GM23338 (cell line): ENCODE measurements around the gene MPPED2. TPM values are rescaled to one million over a fixed set of nuclear protein-coding genes. Genes with fewer than 3 reads are reported as not detected.

ENCODE experiments used
- ATAC-seq: fragments of 200-7000 bp; cut with Tn5 transposase; 3 replicates; pipeline ENCODE4 v1.9.1; 2020
- DNase-seq: peaks from one replicate; pipeline ENCODE4 v3.0.0-alpha.2; 2015; ENCODE audit warnings: low spot score
- H2AFZ ChIP-seq: fragments of 200-600 bp; sonication (generic); 2 replicates; pipeline ENCODE4 v1.8.0; 2016; ENCODE audit warnings: antibody characterized with exemption, mild to moderate bottlenecking, moderate library complexity
- H3F3A ChIP-seq: fragments of 200-600 bp; sonication (generic); replicated peaks from 2 replicates; pipeline ENCODE4 v1.8.0; 2017; ENCODE audit warnings: antibody characterized with exemption, mixed run types, low read depth
- H3K27ac ChIP-seq: fragments of 200-600 bp; sonication (generic); 2 replicates; pipeline ENCODE4 v1.6.1; 2016; ENCODE audit warnings: low read depth
- H3K27me3 ChIP-seq: fragments of 200-600 bp; sonication (generic); 2 replicates; pipeline ENCODE4 v1.8.0; 2016; ENCODE audit warnings: mild to moderate bottlenecking, mixed run types, moderate library complexity; ENCODE audit not compliant: insufficient read depth
- H3K36me3 ChIP-seq: fragments of 200-600 bp; sonication (generic); 2 replicates; pipeline ENCODE4 v1.8.0; 2016; ENCODE audit warnings: mild to moderate bottlenecking; ENCODE audit not compliant: insufficient read depth
- H3K4me1 ChIP-seq: fragments of 200-600 bp; sonication (generic); 2 replicates; pipeline ENCODE4 v1.8.0; 2016; ENCODE audit warnings: mild to moderate bottlenecking, moderate library complexity; ENCODE audit not compliant: insufficient read depth
- H3K4me2 ChIP-seq: fragments of 200-600 bp; sonication (generic); 2 replicates; pipeline ENCODE4 v1.7.1; 2017; ENCODE audit warnings: mixed run types
- H3K4me3 ChIP-seq: fragments of 200-600 bp; sonication (generic); 2 replicates; pipeline ENCODE4 v1.6.1; 2016; ENCODE audit warnings: mixed run types
- H3K79me2 ChIP-seq: fragments of 200-600 bp; sonication (generic); replicated peaks from 2 replicates; pipeline ENCODE4 v1.8.0; 2017; ENCODE audit warnings: mild to moderate bottlenecking; ENCODE audit not compliant: insufficient read depth
- H3K9me2 ChIP-seq: fragments of 200-600 bp; sonication (generic); 2 replicates; pipeline ENCODE4 v1.8.0; 2017; ENCODE audit not compliant: insufficient read depth
- H4K20me1 ChIP-seq: fragments of 200-600 bp; sonication (generic); replicated peaks from 2 replicates; pipeline ENCODE4 v1.8.0; 2017; ENCODE audit warnings: mild to moderate bottlenecking; ENCODE audit not compliant: insufficient read depth
- H3K27ac Mint-ChIP-seq: 2 replicates; pipeline ENCODE4 v1.8.0; 2020; ENCODE audit warnings: inconsistent platforms, mild to moderate bottlenecking, moderate library complexity, mixed read lengths
- H3K27me3 Mint-ChIP-seq: 3 replicates; pipeline ENCODE4 v1.8.0; 2022; ENCODE audit warnings: low read depth, mild to moderate bottlenecking, moderate library complexity, mixed read lengths, inconsistent platforms; ENCODE audit not compliant: insufficient read depth, poor library complexity
- H3K36me3 Mint-ChIP-seq: 3 replicates; pipeline ENCODE4 v1.8.0; 2021; ENCODE audit warnings: low read depth, mild to moderate bottlenecking, inconsistent platforms, moderate library complexity, mixed read lengths
- H3K4me1 Mint-ChIP-seq: 3 replicates; pipeline ENCODE4 v1.8.0; 2020; ENCODE audit warnings: mild to moderate bottlenecking, inconsistent platforms, mixed read lengths
- H3K4me3 Mint-ChIP-seq: 3 replicates; pipeline ENCODE4 v1.8.0; 2021; ENCODE audit warnings: moderate library complexity, mild to moderate bottlenecking, inconsistent platforms, mixed read lengths
- H3K9me3 Mint-ChIP-seq: 3 replicates; pipeline ENCODE4 v1.8.0; 2020; ENCODE audit warnings: moderate library complexity, mild to moderate bottlenecking, inconsistent platforms, mixed read lengths
- CREB1 ChIP-seq: fragments of 250-450 bp; sonication (Bioruptor Pico); IDR thresholded peaks from 2 replicates; pipeline ENCODE4 v1.5.0; 2020; ENCODE audit warnings: low read depth, mild to moderate bottlenecking, moderate library complexity
- STAT1 ChIP-seq: IDR thresholded peaks from one replicate; pipeline ENCODE4 v1.6.1; 2016; ENCODE audit warnings: antibody characterized with exemption; ENCODE audit not compliant: unreplicated experiment
- ZNF114 ChIP-seq: fragments of 250-450 bp; sonication (Bioruptor Pico); IDR thresholded peaks from 2 replicates; pipeline ENCODE4 v1.5.0; 2020; ENCODE audit warnings: mild to moderate bottlenecking, moderate library complexity
- long read RNA-seq: library from polyadenylated mRNA; unstranded; transcript quantifications from one replicate; pipeline ENCODE4 v2.0.0, GENCODE V29; 2020; ENCODE audit not compliant: unreplicated experiment
- polyA plus RNA-seq: library from polyadenylated mRNA; unstranded; fragments of >200 nt; fragmentation: Nextera tagmentation; extraction: Ambion mirVana; gene quantifications from 2 replicates; pipeline ENCODE4 v1.2.1, GENCODE V29; 2016
- total RNA-seq: library from RNA; depleted of rRNA; stranded (reverse); fragments of >200 nt; shearing (Covaris generic); gene quantifications from 2 replicates; pipeline ENCODE4 v1.2.3, GENCODE V29; 2014; rRNA removed
- TF ChIP-seq, protein P1 (sequence below), 2 experiments: fragments of 200-600 bp in 1 of 2; sonication (generic) in 1 of 2; conservative IDR thresholded peaks; 2 replicates each; pipeline versions ENCODE4 v1.5.1 to v1.6.1; 2016 to 2017; ENCODE audit warnings: antibody characterized with exemption in 2 of 2, low read depth in 2 of 2, mild to moderate bottlenecking in 2 of 2, moderate library complexity in 1 of 2
- TF ChIP-seq, protein P2 (sequence below): fragments of 250-450 bp; sonication (Bioruptor Pico); IDR thresholded peaks from 2 replicates; pipeline ENCODE4 v1.5.0; 2020; ENCODE audit warnings: mild to moderate bottlenecking, moderate library complexity

MPPED2 gene, protein sequence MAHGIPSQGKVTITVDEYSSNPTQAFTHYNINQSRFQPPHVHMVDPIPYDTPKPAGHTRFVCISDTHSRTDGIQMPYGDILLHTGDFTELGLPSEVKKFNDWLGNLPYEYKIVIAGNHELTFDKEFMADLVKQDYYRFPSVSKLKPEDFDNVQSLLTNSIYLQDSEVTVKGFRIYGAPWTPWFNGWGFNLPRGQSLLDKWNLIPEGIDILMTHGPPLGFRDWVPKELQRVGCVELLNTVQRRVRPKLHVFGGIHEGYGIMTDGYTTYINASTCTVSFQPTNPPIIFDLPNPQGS
- total RNA-seq (6.8 and 15.8 TPM in 2 replicates), polyA plus RNA-seq (2.4 and 4.4 TPM in 2 replicates)
- long read RNA-seq, partial matches to known transcripts: 1 of 3 reads
- long read RNA-seq, other reads (novel, unspliced or antisense): 2 of 3 reads

DNA sequence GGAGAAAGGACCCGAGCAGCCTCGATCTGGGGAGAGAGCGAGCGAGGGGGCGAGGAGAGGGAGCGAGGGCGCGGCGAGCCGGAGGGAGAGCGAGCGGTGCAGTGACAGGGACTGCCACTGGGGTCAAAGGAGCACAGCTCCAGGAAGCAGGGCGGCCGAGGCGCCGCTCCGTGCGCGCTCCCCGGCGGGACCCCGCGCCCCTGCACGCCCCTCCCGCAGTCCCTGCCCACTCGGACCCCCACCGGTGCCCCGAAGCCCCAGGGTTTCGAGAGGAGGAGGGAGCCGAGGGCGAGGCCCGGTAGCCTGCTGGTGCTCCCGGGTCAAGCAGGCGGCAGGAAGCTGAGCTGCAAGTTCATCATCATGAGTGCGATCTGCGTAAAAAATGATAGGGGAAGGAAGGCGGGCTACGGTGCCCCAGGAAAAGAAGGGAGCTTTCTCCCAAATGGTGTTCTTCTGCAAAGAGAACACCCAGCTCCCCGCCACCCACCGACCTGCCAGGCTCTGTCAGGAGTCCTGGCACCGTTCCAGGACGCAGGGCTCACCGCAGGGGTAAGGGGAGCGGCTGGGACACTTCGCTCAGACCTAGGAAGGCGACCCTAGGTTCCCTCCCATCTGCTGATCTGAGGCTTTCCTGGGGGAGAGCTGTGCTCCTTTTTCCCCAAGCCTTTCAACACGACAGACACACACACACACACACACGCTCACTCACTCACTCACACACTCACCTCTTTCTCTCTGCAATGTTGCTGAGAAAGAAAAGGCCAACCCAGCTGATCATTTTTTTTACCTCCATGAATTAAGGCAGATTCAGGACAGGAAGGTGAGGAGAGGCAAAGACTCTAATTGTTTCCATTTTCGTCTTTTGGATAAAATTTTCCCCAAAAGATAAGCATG, at the start of gene MPPED2:
TSS of gene MPPED2 (minus strand) at position 103 of the 894 bp plus-strand sequence. CDS start 5,980 bp downstream, outside the sequence.
- H3F3A ChIP-seq: no peaks in the 10 kb centered on the region
- H3K27me3 ChIP-seq: peaks cover 61% of the 10 kb centered on the region
- H3K36me3 ChIP-seq: no peaks in the 10 kb centered on the region
- no peaks in the 10 kb centered on the region for H3K9me2 ChIP-seq
- Mint-ChIP-seq H3K36me3 (no peaks in the 10 kb centered on the region; the same call in 2 of the 3 replicates), H3K9me3 (peaks cover 3% of the 10 kb centered on the region; the same call in 1 of the 3 replicates), H3K4me3 (peak within 1 kb of the TSS; percentile 78), H3K27ac (no peak within 1 kb of the TSS), H3K4me1 (peaks cover 37% of the 10 kb centered on the region), H3K27me3 (peaks cover 35% of the 10 kb centered on the region)
- peaks cover 32% of the 10 kb centered on the region for H3K4me1 ChIP-seq
- ATAC-seq (peak; percentile 83), DNase-seq (peak; percentile 86)
- H3K4me2 ChIP-seq: peak within 1 kb of the TSS; percentile 99
- H3K79me2 ChIP-seq: peaks cover 25% of the 10 kb centered on the region
- peak within 1 kb of the TSS; percentile 98 for H2AFZ ChIP-seq
- no peaks in the 10 kb centered on the region for H4K20me1 ChIP-seq
- peak within 1 kb of the TSS; percentile 89 for H3K4me3 ChIP-seq
- TF ChIP-seq, protein P1, sequence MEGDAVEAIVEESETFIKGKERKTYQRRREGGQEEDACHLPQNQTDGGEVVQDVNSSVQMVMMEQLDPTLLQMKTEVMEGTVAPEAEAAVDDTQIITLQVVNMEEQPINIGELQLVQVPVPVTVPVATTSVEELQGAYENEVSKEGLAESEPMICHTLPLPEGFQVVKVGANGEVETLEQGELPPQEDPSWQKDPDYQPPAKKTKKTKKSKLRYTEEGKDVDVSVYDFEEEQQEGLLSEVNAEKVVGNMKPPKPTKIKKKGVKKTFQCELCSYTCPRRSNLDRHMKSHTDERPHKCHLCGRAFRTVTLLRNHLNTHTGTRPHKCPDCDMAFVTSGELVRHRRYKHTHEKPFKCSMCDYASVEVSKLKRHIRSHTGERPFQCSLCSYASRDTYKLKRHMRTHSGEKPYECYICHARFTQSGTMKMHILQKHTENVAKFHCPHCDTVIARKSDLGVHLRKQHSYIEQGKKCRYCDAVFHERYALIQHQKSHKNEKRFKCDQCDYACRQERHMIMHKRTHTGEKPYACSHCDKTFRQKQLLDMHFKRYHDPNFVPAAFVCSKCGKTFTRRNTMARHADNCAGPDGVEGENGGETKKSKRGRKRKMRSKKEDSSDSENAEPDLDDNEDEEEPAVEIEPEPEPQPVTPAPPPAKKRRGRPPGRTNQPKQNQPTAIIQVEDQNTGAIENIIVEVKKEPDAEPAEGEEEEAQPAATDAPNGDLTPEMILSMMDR (conservative IDR thresholded peaks at IDR 0.05; ENCODE audit: low read depth in 2 of 2): peak in 1 of 2 experiments; percentile 42; a peak in 3 of 4 replicates
- no peak for TF ChIP-seq STAT1
- H3K27ac ChIP-seq: no peak within 1 kb of the TSS

DNA sequence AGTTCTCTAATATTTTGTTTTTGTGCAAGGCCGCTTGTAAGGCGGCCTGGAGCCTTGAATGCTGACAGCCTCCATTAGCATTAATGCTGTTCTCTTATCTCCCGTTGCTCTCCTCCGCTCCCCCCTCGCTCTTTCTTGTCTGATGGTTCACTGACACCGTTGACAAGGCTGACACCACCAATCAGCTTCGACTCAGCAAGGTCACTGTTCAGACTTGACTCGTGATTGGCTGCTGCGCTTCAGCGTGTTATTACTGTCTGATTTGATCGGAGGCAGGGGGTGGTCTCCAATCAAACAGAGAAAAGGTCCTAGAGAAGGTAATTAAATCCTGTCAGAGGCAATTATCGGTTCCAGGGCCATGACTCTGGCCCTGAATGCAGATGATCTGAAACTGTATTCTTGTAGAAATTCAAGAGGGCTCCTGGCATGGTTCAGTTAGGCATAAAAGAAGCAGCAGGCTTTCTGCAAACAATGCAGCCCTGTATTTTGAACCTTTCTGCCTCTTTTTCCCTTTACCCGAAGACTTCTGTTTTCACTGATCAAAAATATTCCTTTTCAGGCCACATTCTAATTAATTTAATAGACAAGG, 49.3 kb upstream of the MPPED2 start:
- no peaks in the 10 kb centered on the region for H3K27me3 Mint-ChIP-seq
- Histone ChIP-seq H3K27me3 (no peaks in the 10 kb centered on the region), H3K4me3 (peak overlapping the region; percentile 39), H3K79me2 (no peaks in the 10 kb centered on the region), H2AFZ (peak overlapping the region; percentile 74; the same call in 1 of the 2 replicates), H3K27ac (no peak overlapping the region), H4K20me1 (no peaks in the 10 kb centered on the region), H3F3A (no peaks in the 10 kb centered on the region), H3K4me1 (peaks cover 6% of the 10 kb centered on the region; the same call in 1 of the 2 replicates), H3K4me2 (peak overlapping the region; percentile 62), H3K9me2 (peaks cover 2% of the 10 kb centered on the region; the same call in 1 of the 2 replicates), H3K36me3 (no peaks in the 10 kb centered on the region)
- DNase-seq (peak; percentile 78), ATAC-seq (peak; percentile 99)
- H3K4me1 Mint-ChIP-seq: peaks cover 22% of the 10 kb centered on the region
- peak overlapping the region; percentile 37; the same call in 2 of the 3 replicates for H3K4me3 Mint-ChIP-seq
- TF ChIP-seq CREB1 (CRISPR knock-in tag) (peak; percentile 66), ZNF114 (no peak)
- TF ChIP-seq, protein P2, sequence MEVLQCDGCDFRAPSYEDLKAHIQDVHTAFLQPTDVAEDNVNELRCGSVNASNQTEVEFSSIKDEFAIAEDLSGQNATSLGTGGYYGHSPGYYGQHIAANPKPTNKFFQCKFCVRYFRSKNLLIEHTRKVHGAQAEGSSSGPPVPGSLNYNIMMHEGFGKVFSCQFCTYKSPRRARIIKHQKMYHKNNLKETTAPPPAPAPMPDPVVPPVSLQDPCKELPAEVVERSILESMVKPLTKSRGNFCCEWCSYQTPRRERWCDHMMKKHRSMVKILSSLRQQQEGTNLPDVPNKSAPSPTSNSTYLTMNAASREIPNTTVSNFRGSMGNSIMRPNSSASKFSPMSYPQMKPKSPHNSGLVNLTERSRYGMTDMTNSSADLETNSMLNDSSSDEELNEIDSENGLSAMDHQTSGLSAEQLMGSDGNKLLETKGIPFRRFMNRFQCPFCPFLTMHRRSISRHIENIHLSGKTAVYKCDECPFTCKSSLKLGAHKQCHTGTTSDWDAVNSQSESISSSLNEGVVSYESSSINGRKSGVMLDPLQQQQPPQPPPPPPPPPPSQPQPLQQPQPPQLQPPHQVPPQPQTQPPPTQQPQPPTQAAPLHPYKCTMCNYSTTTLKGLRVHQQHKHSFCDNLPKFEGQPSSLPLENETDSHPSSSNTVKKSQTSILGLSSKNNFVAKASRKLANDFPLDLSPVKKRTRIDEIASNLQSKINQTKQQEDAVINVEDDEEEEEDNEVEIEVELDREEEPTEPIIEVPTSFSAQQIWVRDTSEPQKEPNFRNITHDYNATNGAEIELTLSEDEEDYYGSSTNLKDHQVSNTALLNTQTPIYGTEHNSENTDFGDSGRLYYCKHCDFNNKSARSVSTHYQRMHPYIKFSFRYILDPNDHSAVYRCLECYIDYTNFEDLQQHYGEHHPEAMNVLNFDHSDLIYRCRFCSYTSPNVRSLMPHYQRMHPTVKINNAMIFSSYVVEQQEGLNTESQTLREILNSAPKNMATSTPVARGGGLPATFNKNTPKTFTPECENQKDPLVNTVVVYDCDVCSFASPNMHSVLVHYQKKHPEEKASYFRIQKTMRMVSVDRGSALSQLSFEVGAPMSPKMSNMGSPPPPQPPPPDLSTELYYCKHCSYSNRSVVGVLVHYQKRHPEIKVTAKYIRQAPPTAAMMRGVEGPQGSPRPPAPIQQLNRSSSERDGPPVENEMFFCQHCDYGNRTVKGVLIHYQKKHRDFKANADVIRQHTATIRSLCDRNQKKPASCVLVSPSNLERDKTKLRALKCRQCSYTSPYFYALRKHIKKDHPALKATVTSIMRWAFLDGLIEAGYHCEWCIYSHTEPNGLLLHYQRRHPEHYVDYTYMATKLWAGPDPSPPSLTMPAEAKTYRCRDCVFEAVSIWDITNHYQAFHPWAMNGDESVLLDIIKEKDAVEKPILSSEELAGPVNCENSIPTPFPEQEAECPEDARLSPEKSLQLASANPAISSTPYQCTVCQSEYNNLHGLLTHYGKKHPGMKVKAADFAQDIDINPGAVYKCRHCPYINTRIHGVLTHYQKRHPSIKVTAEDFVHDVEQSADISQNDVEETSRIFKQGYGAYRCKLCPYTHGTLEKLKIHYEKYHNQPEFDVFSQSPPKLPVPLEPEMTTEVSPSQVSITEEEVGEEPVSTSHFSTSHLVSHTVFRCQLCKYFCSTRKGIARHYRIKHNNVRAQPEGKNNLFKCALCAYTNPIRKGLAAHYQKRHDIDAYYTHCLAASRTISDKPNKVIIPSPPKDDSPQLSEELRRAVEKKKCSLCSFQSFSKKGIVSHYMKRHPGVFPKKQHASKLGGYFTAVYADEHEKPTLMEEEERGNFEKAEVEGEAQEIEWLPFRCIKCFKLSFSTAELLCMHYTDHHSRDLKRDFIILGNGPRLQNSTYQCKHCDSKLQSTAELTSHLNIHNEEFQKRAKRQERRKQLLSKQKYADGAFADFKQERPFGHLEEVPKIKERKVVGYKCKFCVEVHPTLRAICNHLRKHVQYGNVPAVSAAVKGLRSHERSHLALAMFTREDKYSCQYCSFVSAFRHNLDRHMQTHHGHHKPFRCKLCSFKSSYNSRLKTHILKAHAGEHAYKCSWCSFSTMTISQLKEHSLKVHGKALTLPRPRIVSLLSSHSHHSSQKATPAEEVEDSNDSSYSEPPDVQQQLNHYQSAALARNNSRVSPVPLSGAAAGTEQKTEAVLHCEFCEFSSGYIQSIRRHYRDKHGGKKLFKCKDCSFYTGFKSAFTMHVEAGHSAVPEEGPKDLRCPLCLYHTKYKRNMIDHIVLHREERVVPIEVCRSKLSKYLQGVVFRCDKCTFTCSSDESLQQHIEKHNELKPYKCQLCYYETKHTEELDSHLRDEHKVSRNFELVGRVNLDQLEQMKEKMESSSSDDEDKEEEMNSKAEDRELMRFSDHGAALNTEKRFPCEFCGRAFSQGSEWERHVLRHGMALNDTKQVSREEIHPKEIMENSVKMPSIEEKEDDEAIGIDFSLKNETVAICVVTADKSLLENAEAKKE (CRISPR knock-in tag): no peak
- H3K9me3 Mint-ChIP-seq: no peaks in the 10 kb centered on the region
- no peaks in the 10 kb centered on the region for H3K36me3 Mint-ChIP-seq
- H3K27ac Mint-ChIP-seq: no peak overlapping the region
